ENCODE data around the gene WASF2.
A peak's percentile ranks its signal among the peaks of the same experiment; 100 is the strongest.

The WASF2 gene

DNA sequence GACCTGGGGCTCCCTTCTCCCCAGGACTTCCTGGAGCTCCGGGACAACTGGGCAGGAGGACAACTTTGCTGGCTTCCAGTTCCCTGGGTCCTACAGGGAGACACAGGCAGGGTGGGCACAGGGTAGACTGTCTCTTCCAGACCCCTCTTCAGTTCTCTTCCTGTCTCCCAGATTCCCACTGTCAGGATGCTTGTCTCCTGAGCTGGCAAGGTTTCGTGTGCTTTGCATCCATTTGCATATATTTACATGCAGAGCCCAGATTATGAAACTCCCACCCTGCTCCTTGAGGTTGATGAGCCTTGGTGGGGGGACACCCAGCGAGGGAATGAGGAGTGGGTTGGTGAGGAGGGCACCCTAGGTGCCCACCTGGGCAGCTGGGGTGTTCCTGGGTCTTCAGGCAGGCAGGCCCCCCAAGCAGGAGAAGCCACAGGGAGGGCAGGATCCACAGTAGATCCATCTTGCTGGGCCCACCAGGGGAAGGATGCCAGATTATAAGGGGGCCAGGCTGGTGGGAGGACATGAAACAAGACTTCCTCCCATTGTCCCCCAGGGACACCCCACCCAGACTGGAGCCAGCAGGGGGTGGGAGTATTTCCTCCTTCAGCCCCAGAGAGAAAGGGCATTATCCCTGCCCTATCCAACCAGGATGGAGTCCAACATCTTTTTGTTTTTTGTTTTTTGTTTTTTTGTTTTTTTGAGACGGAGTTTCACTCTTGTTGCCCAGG lies 115.4 kb downstream of the WASF2 start, which contains the start of gene FCN3:
Gene FCN3 (minus strand): TSS at position 463 of the 725 bp plus-strand sequence. CDS start 6 bp downstream, at position 457.
- no peak for DNase-seq (ENCODE audit: low read depth)

DNA sequence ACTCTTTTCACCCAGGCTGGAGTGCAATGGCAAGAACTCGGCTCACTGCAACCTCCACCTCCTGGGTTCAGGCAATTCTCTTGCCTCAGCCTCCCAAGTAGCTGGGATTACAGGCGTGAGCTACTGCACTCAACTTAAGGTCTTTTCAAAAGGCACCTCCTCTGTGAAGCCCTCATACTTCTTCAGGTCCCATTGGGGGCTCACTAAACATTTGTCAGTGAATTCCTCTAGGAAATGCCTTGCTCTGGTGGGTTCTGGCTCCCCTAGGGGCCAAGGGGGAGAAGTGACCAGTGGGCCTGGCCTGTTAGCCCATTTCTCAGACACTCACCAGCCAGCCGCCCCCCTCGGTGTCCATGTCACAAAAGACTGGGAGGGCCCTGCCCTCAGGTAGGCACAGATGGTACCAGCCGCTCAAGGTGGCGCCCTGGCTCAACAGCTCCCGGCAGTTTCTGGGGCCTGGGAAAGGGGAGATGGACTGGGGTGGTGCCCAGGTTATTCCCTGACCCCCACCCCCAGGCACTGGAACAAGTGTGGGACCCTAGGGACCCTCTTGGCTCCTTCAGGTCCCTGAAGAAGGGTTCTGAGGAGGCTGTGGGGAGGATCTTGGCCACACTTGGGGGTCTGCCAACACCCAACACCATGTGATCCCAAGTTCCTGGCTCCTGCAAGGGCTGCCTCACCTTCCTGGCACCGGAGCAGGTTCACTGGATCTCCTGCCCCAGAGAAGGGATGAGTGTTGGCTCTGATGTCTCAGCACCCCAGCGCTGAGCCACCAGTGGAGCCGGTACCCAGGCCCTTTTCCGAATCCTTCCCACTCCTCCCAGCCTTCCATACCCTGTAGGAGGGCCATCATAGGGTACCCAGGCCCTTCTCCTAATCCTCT lies 116.9 kb downstream of the WASF2 start:
- DNase-seq (ENCODE audit: low read depth), result no peak

DNA sequence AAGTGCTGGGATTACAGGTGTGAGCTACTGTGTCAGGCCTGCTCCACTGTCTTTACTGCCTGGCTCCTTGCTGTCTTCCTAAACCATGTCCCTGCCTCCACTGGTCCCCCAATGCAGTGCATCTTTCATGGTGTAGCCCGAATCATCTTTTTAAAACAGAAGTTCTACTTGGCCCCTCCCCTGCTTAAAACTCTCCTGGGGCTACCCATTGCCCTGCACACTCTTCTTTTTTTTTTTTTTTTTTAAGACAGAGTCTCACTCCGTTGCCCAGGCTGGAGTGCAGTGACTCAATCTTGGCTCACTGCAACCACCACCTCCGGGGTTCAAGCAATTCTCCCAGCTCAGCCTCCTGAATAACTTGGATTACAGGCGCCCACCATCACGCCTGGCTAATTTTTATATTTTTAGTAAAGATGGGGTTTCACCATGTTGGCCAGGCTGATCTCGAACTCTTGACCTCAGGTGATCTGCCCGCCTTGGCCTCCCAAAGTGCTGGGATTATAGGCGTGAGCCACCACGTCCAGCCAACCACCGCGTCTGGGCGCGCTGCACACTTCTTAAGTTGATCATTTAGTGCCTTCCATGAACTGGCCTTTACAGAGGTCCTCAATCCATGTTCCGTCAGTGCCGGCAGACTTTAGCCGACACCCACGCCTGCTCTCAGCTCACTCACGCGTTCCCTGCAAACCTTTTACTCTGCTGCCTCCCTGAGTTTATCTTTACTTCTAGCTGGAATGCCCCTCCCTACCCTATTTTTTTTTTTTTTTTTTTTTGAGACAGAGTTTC lies 117.8 kb downstream of the WASF2 start:
- no peak for DNase-seq (ENCODE audit: low read depth)

DNA sequence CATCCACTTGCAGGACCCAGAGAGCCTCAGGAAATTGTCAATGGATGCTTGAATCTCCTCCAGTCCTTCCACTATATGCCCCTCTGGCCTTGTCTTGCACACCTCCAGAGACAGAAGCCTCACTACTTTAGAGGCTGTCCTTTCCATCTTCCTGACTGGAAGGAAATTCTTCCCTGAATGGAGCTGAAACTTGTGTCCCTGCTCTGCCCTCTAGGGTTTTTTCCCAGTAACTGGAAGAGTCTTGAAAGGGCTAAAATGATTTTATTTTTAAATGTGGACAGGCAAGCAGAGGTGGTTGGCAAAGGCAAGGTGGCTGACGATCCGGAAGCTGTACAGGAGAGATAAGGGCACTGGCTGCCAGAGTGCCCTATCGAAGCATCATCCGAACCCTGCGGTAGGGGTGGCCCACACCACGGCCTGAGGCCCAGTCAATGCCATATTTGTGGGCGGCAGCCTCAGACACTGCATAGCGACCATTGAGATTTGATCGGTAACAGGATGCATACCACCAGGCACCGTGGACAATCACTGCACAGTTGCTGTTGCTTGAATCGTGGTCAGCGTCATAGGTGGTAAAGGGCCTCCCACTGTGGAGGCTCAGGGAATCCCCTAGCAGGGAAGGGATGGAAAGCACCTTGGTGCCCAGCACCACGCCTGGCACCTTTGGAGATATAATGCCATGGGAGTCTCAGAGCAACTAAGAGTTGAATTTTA lies 120.9 kb downstream of the WASF2 start:
- DNase-seq (ENCODE audit: low read depth), result no peak

DNA sequence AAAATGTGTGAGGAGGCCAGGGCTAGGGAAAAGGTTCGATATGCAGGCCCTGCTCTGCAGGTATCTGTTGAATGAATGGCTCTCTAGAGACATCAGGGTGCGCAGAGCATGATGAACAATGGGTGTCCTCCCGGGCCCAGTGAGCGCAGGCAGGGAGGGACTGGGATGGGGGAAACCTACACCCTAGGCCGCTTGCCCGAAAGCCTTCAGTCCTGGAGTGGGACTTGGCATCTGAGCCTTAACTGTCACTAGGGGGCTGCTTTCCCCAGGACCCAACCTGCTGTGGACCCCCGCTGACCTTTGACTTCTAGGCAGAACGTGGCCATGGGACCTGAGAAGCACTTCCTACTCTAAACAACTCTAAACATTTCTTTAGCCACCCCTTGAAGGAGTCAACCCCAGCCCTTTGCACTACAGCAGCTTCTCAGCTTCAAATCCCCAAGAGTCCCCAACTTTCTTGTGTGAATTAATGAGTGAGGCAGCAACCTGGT lies 122.8 kb downstream of the WASF2 start:
- no peak for DNase-seq (ENCODE audit: low read depth)

DNA sequence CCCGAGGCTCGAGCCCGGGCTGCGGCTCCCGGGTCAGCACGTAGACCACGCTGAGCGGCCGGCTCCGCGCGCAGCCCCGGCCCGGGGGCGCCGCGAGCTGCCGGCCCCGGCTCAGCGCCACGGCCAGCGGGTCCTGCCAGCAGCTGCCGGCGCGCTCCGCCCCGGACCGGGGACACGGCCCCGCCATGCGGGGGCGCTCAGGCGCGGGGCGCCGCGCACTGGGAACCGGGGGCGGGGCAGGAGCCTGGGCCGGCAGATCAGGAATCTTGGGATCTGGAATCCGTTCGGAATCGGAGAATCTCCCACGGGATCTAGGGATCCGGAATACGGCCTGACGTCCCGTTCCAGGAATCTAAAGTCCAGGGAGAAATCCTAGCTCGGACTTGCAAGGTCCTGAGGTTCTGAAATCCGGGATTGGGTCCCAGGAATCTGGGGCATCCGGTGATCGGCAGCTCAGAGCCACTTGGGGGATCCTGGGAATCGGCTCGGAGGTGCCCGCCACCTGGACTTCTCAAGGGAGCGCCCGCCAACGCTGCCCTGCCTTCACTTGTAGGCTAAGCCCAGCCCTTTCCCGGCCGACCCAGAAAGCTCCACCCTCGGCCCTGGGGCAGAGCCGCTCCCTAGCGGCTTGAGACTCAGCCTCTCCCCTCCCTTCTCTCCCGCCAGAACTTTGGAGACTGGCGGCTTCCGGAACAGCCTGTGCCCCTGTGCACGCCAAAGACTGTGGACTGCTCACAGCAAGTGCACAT lies 123.4 kb downstream of the WASF2 start, which contains the start of gene MAP3K6:
Gene MAP3K6 (minus strand): TSS at position 551 of the 749 bp plus-strand sequence. CDS start 364 bp downstream, at position 187.
- no peak for DNase-seq (ENCODE audit: low read depth)

DNA sequence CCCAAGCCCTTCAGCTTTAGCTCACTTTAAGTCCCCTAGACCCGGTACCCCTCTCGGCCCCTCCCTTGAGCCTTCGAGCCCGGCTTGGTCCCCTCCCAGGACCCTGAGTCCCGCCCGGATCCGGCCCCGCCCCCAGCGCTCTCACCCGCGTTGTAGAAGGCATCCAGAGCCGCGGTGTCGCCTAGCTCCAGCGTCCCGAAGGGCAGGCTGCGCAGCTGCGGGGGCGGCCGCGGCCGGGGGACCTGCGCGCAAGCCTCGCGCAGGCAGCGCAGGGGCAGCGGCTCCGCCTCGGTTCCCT lies 123.9 kb downstream of the WASF2 start:
- DNase-seq (ENCODE audit: low read depth), result no peak

DNA sequence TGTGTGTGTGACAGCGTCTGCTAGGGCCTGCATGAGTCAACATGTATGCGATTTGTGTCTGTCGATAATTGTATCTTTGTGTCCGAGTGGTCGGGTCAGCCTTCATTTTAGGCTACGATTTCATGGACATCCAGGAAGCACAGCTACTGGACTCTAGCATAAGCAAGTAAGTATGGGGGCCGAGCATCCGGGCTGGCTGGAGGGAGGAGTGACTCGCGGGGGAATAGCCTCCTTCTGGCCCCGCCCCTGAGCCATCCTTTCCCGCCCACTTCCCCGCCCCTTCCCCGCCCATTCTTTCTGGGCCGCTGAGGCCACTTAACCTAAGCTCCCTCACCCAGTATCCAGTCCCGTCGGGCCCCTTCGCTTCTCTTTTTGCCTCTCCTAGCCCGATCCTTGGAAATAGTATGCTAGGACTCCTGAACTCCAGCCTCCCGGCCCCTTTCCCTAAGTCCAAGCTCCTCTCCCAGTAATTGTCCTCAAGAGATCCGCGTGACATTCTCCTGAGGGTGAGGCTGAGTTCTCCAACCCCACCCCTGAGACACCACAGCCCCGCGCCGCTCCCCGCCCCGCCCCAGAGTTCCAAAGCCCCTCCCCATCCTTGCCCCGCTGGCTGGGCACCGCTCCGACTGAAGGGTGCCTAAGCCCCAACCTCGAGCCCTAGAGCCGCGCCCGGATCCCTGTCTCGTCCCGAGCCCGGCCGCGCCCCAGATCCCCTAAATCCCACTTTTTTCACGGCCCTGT lies 124.4 kb downstream of the WASF2 start:
- peak; percentile 61 for DNase-seq (ENCODE audit: low read depth)

DNA sequence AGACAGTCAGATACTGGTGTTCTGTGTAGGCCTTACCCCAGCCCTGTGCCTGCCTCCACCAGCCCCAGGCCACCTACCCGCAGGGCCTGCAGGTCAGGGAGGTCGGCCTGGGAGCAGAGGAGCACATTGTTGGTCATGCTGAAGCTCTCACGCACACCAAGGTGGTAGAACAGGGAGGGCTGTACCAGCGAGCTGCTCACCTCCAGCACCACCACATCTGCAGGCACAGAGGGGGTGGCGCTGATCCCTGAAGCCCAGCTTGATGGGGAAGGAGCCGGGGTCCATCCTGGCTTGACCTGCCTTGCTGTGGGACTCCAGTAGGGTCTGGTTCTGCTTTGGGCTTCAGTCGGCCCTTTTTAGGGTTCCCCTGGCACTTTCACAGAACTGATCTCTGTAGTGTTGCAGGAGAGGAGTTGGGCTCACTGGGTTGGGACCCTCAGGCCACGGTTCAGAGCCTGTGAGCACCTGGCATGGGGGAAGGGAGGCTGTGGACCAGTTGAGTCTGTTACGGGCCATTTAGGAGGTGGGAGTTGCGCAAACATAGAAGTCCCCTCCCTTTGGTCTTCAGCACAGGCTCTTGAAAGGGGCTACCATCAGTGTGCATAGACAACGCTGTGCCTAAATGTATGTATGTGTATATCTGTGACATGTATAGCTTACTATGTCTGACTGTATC lies 125.1 kb downstream of the WASF2 start:
- no peak for DNase-seq (ENCODE audit: low read depth)

DNA sequence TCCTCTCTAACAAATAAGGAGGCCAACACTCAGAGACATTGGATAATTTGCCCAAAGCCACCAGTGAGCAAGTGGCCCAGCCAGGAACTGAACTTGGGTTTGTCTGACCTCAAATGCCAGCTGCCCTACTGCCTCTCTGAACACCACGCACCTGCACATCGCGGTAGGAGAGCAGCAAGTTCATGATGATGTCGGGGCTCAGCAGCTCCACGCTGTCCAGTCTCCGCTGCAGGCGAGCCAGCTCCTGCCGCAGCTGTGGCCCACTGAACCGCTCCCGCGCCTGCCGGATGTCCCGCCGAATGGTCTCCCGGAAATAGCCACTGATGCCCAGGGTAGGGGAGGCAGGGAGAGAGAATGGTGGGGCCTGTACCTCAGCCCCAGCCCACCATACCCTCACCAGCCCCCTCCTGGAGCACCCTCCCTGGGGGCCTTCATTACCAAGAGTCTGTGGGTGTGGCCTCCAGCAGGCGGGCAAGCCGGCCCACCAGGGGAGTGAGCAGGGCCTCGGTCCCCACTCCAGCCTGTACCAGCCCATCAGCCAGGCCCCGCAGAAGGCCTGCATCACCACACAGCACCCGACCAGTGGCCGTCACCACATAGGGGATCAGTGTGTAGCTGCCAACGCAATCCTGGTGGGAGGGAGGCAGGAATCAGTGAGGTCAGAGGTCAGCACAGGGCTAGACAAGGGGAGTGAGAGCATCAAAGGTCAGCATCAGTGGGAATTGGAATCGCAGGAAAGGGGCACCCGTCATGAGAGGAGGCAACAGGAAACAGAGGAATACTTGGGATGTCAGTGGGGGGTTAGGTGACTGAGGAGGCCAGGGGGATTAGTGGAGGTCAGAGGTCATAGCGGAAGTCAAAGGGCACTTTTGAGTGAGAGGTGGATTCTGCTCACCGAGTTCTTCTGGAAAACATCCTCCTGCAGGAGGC lies 125.9 kb downstream of the WASF2 start:
- DNase-seq (ENCODE audit: low read depth), result no peak

DNA sequence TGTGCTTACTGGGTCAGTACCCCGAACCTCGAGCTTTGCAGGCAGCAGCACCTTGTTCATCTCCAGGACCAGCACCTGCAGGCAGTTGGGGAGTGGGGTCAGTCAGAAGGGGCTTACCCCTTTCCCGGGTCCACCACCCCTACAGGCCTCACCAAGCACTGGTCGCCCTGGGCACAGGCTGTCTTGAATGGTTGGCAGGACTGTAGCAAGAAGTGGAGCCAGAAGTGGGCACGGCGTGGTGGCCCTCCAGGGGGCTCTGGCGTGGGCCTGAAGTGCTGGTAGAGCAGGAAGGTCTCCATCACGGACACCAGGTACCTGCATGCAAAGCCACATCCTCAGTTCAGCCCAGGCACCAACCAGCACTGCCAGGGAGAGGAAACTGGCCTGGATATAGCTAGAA lies 128.4 kb downstream of the WASF2 start:
- no peak for DNase-seq (ENCODE audit: low read depth)

DNA sequence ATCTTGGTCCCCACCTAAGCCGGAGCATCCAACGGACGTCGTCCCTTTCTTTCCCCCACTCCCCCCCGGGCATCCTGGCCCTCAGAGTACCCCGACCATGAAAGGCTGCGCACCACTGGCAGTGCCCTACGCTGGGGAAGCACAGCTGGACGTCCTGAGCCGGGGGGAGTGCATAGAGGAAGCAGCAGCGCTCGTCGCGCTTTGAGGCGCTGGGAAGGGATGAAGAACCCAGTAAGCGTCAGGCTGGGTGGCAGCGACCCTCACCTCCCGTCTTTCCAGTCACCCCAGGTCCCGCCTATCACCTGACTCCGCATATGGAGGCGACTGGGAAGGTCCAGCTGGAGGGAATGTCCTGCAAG lies 128.9 kb downstream of the WASF2 start:
- DNase-seq (ENCODE audit: low read depth), result no peak

DNA sequence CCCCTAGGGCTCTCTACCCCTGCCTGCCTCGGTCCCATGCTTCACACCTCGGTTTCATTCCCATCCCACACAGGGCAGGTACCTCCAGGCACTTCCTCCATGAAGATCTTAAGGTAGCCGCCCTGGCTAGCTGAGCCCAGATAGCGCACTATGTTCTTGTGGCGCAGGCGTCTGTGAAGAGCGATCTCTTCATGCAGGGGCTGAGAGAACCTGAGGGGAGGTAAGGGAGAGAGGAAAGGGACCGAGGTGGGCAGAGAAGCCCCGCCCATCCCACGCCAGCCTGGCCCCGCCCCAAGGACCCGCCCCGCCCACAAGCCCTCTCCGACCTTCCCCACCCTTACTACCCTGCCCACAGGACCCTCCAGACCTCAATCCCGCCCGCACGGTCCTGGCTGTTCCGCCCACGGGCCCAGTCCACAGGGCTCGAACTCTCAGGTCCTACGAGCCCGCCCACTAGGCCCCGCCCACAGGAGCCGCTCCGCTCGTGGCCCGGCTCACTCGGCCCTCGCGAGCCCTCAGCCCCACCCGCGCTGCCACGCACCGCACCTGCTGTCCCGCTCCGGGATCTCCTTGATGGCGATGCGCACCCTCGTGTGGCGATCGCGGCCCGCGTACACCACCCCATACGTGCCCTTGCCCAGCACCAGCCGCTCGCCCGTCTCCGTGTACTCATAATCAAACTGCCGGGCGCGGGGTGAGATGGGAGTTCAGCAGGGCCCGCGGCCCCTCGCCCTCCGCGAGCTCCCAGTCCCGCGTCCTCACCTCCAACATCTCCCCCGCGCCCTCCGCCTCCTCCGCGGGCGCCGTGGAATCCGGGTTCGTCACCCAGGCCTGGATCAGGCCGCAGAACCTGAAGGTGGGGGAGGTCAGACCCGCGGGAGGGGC lies 129.6 kb downstream of the WASF2 start:
- no peak for DNase-seq (ENCODE audit: low read depth)

DNA sequence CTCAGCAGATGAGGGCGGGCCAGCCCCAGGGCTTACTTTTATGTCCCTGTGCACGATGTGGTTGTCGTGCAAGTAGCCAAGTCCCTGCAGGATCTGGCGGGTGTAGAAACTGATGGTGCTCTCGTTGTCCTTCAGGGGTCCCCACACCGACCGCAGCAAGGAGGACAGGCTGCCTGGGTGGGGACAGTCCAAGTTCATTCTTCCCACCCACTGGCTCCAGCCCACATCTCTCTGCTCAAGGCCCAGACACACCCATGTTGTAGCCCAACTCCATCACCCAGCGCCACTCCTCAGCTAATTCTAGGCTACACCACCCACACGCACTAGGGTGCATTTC lies 130.2 kb downstream of the WASF2 start:
- DNase-seq (ENCODE audit: low read depth), result no peak

DNA sequence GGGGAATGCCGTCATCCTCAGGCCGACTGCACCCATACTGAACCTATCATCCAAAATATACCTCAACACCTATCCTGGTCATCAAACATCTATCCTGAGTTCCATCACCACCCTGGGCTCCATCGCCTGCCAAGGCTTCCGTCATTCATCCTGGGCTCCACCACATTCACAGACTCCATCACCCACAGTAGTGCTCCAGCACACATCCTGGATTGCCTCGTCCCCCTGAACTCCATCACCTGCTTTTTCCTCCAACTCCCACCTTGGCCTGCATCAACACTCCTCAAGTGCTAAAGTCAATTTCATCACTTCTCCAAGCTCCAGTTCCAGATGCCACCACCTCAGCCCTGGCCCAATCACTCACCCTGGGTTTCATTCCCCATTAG lies 131.0 kb downstream of the WASF2 start:
- DNase-seq (ENCODE audit: low read depth), result no peak

DNA sequence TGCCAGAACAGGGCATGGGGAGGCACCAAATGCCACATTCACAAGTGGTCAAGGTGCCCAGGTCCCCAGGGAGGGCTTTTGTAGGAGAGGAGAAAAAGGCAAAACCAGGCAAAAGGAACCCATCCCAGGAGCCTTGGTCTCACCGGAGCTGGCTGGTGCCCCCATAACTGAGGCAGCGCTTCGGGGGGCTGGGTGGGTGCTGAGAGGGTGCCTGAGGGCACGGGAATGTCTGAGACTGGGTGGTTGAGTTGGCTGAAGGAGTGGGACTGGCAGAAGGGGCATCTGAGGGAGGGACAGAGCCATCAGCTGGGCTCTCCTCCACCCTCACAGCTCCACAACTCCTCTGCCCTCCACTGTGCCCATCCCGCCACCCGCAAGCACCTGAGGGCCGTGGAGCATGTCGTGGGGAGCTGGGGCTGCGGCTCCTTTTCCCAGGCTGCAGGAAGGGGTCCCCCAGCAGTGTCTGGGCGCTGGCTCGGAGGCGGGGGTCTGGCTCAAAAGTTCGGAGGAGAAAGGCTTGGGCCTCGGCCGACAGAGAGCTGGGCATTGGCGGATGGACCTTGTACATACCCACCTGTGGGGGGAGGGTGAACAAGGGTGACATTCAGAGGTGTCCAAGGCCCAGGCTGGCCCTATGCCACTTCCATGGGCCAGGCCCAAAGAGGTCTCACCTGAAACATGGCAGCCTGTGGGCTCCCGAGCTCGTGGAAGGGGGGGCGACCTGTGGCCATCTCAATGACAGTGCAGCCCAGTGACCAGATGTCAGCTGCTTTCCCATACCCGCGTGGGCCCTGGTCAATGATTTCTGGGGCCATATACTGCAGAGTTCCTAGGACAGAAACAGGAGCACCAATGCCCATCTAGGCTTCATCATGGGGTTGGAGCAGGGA lies 131.7 kb downstream of the WASF2 start:
- no peak for DNase-seq (ENCODE audit: low read depth)
